KMS-11 (cell line): ENCODE measurements around the gene ITPR1.

ENCODE experiments used
- H2AFZ ChIP-seq: fragments of 200-600 bp; sonication (generic); 2 replicates; pipeline ENCODE4 v1.6.1; 2016; ENCODE audit warnings: antibody characterized with exemption, mixed run types, low read depth
- H3K27ac ChIP-seq: fragments of 200-600 bp; sonication (generic); 2 replicates; pipeline ENCODE4 v1.6.1; 2016; ENCODE audit warnings: mild to moderate bottlenecking, mixed run types
- H3K27me3 ChIP-seq: fragments of 200-600 bp; sonication (generic); 2 replicates; pipeline ENCODE4 v1.6.1; 2017; ENCODE audit warnings: mild to moderate bottlenecking, low read depth, mixed run types, moderate library complexity; ENCODE audit not compliant: insufficient read depth
- H3K36me3 ChIP-seq: fragments of 200-600 bp; sonication (generic); 2 replicates; pipeline ENCODE4 v1.6.1; 2017; ENCODE audit warnings: mild to moderate bottlenecking, mixed run types; ENCODE audit not compliant: insufficient read depth
- H3K4me1 ChIP-seq: fragments of 200-600 bp; sonication (generic); 2 replicates; pipeline ENCODE4 v1.6.1; 2016; ENCODE audit warnings: mild to moderate bottlenecking, low read depth, mixed run types; ENCODE audit not compliant: poor library complexity, severe bottlenecking
- H3K4me2 ChIP-seq: fragments of 200-600 bp; sonication (generic); 2 replicates; pipeline ENCODE4 v1.7.0; 2016; ENCODE audit warnings: mild to moderate bottlenecking, mixed run types
- H3K4me3 ChIP-seq: fragments of 200-600 bp; sonication (generic); IDR thresholded peaks from 2 replicates; pipeline ENCODE4 v1.6.1; 2017; ENCODE audit warnings: low read depth, low read length, mixed read lengths; ENCODE audit not compliant: insufficient read depth
- H3K79me2 ChIP-seq: fragments of 200-600 bp; sonication (generic); 2 replicates; pipeline ENCODE4 v1.6.1; 2016; ENCODE audit warnings: low read depth, mixed run types; ENCODE audit not compliant: insufficient read depth
- H3K9ac ChIP-seq: fragments of 200-600 bp; sonication (generic); 2 replicates; pipeline ENCODE4 v1.6.1; 2016; ENCODE audit warnings: mild to moderate bottlenecking, mixed run types
- H4K20me1 ChIP-seq: fragments of 200-600 bp; sonication (generic); 2 replicates; pipeline ENCODE4 v1.6.1; 2016; ENCODE audit warnings: mild to moderate bottlenecking, mixed run types; ENCODE audit not compliant: insufficient read depth
- TF ChIP-seq, protein P1 (sequence below): fragments of 200-600 bp; sonication (generic); conservative IDR thresholded peaks from 2 replicates; pipeline ENCODE4 v1.6.1; 2017; ENCODE audit warnings: low read depth, mild to moderate bottlenecking, antibody characterized with exemption, low read length, moderate library complexity, mixed read lengths

Gene ITPR1

DNA sequence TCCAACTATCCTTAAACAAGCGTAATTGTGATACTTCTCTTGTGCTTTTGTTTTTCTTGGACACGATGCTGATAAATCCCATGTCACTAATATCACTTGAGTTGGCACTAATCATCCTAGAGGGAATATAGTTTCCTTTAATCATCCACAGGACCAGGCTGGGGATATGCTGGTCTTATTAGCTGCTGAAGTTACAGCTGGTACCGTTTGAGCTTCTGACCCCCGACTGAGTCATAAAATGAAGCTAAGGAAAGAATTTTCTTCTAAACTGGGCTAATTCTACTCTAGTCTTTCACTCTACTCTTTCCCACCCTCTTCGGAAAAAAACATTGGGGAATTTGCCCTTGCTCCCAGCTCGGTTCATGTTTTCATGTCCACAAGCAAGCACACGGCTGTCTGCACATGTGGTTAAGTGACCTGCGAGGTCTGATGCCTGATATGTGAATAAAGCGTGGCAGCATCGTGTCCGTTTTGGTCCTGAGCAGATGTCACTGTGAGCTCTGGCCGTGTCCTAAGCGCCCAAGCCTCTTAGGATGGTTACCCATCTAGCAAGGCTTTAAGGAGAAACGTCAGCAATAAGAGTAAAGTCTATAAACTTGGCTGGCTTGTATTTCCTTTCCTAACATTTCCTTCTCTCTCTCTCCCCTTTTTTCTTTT lies 223.7 kb downstream of the ITPR1 start:
- Histone ChIP-seq H3K27ac (no peak overlapping the region), H3K27me3 (no peaks in the 10 kb centered on the region), H3K4me1 (no peaks in the 10 kb centered on the region), H3K4me3 (no peak overlapping the region), H3K36me3 (no peaks in the 10 kb centered on the region), H3K9ac (no peak overlapping the region), H2AFZ (no peak overlapping the region), H3K4me2 (no peak overlapping the region), H3K79me2 (no peaks in the 10 kb centered on the region), H4K20me1 (no peaks in the 10 kb centered on the region)
- TF ChIP-seq, protein P1, sequence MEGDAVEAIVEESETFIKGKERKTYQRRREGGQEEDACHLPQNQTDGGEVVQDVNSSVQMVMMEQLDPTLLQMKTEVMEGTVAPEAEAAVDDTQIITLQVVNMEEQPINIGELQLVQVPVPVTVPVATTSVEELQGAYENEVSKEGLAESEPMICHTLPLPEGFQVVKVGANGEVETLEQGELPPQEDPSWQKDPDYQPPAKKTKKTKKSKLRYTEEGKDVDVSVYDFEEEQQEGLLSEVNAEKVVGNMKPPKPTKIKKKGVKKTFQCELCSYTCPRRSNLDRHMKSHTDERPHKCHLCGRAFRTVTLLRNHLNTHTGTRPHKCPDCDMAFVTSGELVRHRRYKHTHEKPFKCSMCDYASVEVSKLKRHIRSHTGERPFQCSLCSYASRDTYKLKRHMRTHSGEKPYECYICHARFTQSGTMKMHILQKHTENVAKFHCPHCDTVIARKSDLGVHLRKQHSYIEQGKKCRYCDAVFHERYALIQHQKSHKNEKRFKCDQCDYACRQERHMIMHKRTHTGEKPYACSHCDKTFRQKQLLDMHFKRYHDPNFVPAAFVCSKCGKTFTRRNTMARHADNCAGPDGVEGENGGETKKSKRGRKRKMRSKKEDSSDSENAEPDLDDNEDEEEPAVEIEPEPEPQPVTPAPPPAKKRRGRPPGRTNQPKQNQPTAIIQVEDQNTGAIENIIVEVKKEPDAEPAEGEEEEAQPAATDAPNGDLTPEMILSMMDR = no peak

DNA sequence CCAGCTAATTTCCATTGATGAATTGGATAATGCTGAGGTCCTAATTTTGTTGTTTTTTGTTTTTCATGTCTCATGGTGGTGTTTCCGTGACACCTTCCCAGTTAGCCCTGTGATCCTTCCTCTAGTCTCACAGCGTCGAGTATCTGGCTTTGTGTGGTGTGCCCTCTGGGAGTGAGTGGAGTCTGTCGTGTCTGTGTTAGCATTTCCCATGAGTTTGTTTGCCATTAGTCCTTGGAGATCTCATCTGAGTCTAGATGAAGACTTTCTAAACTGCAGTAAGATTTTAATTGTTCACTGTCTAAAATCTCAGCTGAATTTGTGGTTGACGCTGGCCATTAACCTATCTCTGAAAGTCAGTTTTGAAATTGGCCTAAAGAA lies 224.2 kb downstream of the ITPR1 start:
- no peaks in the 10 kb centered on the region for H3K36me3 ChIP-seq
- H3K4me1 ChIP-seq = no peaks in the 10 kb centered on the region
- H2AFZ ChIP-seq = no peak overlapping the region
- H3K9ac ChIP-seq = no peak overlapping the region
- H3K79me2 ChIP-seq = no peaks in the 10 kb centered on the region
- no peaks in the 10 kb centered on the region for H3K27me3 ChIP-seq
- H3K4me2 ChIP-seq = no peak overlapping the region
- TF ChIP-seq, protein P1 = no peak
- no peak overlapping the region for H3K4me3 ChIP-seq
- no peaks in the 10 kb centered on the region for H4K20me1 ChIP-seq
- no peak overlapping the region for H3K27ac ChIP-seq

DNA sequence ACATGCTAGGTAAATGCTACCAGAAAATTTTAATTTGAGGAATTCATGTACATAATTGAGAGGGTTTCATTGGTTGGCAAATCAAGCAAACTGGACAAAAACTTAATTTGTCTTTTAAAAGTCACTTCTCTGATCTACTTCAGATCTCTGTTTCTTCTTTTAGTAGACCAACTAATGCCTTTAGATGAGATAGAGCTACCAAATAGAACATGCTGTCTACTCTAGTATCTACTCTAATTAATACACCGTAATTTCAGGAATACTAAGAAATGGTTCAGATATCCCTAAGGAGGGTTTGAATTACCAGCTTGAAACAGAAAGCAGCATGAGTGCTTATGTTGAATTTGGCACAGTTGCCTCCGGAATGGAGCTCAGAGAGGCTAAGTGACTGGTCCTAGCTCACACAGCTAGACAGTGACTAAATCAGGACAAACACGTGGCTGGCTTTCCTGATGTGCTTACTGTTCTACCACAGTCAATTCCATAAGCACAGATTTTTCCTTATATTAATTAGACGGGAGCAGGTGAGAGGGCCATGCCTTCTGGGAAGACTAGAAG lies 225.1 kb downstream of the ITPR1 start:
- Histone ChIP-seq H3K4me1 (no peaks in the 10 kb centered on the region), H3K27ac (no peak overlapping the region), H2AFZ (no peak overlapping the region), H3K4me3 (no peak overlapping the region), H3K27me3 (no peaks in the 10 kb centered on the region), H4K20me1 (no peaks in the 10 kb centered on the region), H3K4me2 (no peak overlapping the region), H3K79me2 (no peaks in the 10 kb centered on the region), H3K36me3 (no peaks in the 10 kb centered on the region), H3K9ac (no peak overlapping the region)
- TF ChIP-seq, protein P1 = no peak

DNA sequence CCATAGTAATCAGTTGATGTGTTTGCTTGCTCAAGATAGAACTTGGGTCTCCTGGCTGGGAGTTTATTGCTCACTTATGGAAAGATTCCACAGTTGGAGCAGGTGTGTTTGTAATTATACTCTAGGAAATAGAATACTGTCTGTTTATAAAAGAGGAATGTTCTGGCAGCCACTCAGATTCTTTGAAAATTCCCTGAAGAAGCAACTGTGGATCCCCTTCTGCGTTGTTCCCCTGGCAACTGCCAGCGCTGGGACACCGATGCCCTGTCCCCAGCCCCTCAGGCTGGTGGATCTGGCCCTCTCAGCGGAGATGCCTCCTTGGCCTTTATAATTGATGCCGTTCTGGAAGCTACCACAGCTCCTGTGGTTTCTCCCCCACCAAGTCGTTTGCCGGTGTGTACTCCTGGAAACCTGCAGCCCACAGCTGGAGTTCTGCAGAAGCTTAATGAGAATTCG lies 225.9 kb downstream of the ITPR1 start:
- no peaks in the 10 kb centered on the region for H3K79me2 ChIP-seq
- no peak overlapping the region for H3K27ac ChIP-seq
- no peak overlapping the region for H3K4me2 ChIP-seq
- no peak overlapping the region for H3K9ac ChIP-seq
- no peaks in the 10 kb centered on the region for H3K27me3 ChIP-seq
- no peak overlapping the region for H2AFZ ChIP-seq
- TF ChIP-seq, protein P1 = no peak
- H3K36me3 ChIP-seq = no peaks in the 10 kb centered on the region
- H4K20me1 ChIP-seq = no peaks in the 10 kb centered on the region
- no peaks in the 10 kb centered on the region for H3K4me1 ChIP-seq
- H3K4me3 ChIP-seq = no peak overlapping the region
